GM12878 (cell line): ENCODE results near the gene NTM. TPM values are rescaled to one million over a fixed set of nuclear protein-coding genes. Genes with fewer than 3 reads are reported as not detected.

ENCODE experiments used
- ATAC-seq: fragments of 200-7000 bp; cut with Tn5 transposase; 3 replicates; pipeline ENCODE4 v1.9.1; 2020; ENCODE audit warnings: mild to moderate bottlenecking, moderate library complexity
- BruUV-seq: library from RNA; stranded (reverse); fragments of 400-500 nt; replicated peaks from 2 replicates; lab custom pipeline; 2021; lab: Mats Ljungman, UMichigan
- CTCF ChIA-PET: fragments of 300-600 bp; sonication (Branson Sonifier 250); formaldehyde crosslinking; extraction: SDS; loops from one replicate; lab custom pipeline; 2021; ENCODE audit warnings: inconsistent platforms; lab: Yijun Ruan, JAX
- POLR2A ChIA-PET: fragments of 350-600 bp; formaldehyde crosslinking; extraction: SDS; loops from one replicate; lab custom pipeline; 2021; ENCODE audit warnings: inconsistent platforms; lab: Charles Lee
- RAD21 ChIA-PET: fragments of 300-600 bp; sonication (Branson Sonifier 250); formaldehyde crosslinking; loops from one replicate; lab custom pipeline; 2023; ENCODE audit warnings: antibody characterized with exemption; ENCODE audit not compliant: unreplicated experiment; lab: Charles Lee
- SMC1A ChIA-PET: fragments of 300-600 bp; sonication (Branson Sonifier 250); formaldehyde crosslinking; loops from one replicate; lab custom pipeline; 2023; ENCODE audit not compliant: unreplicated experiment, uncharacterized antibody; lab: Charles Lee
- DNase-seq: peaks from one replicate; pipeline ENCODE4 v3.0.0-alpha.2; 2011; ENCODE audit warnings: low read depth, low spot score
- FAIRE-seq: peaks from 3 replicates; lab custom pipeline; 2011; peaks lifted over from hg19 to GRCh38; lab: Jason Lieb, UNC
- H2AFZ ChIP-seq: 2 replicates; pipeline ENCODE4 v1.6.0; 2011; ENCODE audit warnings: low read depth, low read length, control low read depth; ENCODE audit not compliant: control insufficient read depth
- H3K27ac ChIP-seq: 2 replicates; pipeline ENCODE4 v1.5.1; 2011; ENCODE audit warnings: control low read depth; ENCODE audit not compliant: control insufficient read depth, insufficient read depth
- H3K27me3 ChIP-seq, 2 experiments: replicated peaks in 1 of 2; 2 replicates each; pipeline versions ENCODE4 v1.6.0 to v1.6.1; 2011; ENCODE audit warnings: low read length in 1 of 2; ENCODE audit not compliant: control insufficient read depth in 2 of 2, insufficient read depth in 2 of 2
- H3K36me3 ChIP-seq, 2 experiments: 2 replicates each; pipeline ENCODE4 v1.5.1; 2011; ENCODE audit warnings: low read length in 1 of 2; ENCODE audit not compliant: control insufficient read depth in 2 of 2, insufficient read depth in 2 of 2
- H3K4me1 ChIP-seq: 2 replicates; pipeline ENCODE4 v1.6.1; 2011; ENCODE audit warnings: mild to moderate bottlenecking, low read length, moderate library complexity, mixed read lengths; ENCODE audit not compliant: control insufficient read depth, insufficient read depth
- H3K4me2 ChIP-seq: 2 replicates; pipeline ENCODE4 v1.6.0; 2011; ENCODE audit warnings: control low read depth; ENCODE audit not compliant: control insufficient read depth, insufficient read depth
- H3K4me3 ChIP-seq: fragments of 200-600 bp; sonication (generic); 2 replicates; pipeline ENCODE4 v1.5.1; 2016
- H3K79me2 ChIP-seq: 2 replicates; pipeline ENCODE4 v1.6.0; 2011; ENCODE audit warnings: low read length; ENCODE audit not compliant: control insufficient read depth, insufficient read depth
- H3K9ac ChIP-seq: 2 replicates; pipeline ENCODE4 v1.8.0; 2011; ENCODE audit warnings: low read length, control low read depth, mixed read lengths; ENCODE audit not compliant: control insufficient read depth, insufficient read depth
- H3K9me3 ChIP-seq: replicated peaks from 3 replicates; pipeline ENCODE4 v1.5.1; 2011; ENCODE audit warnings: mild to moderate bottlenecking, low read length; ENCODE audit not compliant: control insufficient read depth, insufficient read depth
- H4K20me1 ChIP-seq: 2 replicates; pipeline ENCODE4 v1.6.0; 2011; ENCODE audit not compliant: control insufficient read depth, insufficient read depth
- MTA2 ChIP-seq: fragments of 450-650 bp; IDR thresholded peaks from 2 replicates; pipeline ENCODE4 v1.6.1; 2016; ENCODE audit warnings: low read depth, mild to moderate bottlenecking, moderate library complexity
- SMAD5 ChIP-seq: IDR thresholded peaks from 2 replicates; pipeline ENCODE4 v1.6.1; 2016; ENCODE audit warnings: antibody characterized with exemption, low read depth
- WGBS: methylation state at CpG from one replicate; pipeline ENCODE4 v1.1.6; 2016; ENCODE audit warnings: low lambda C conversion rate; ENCODE audit not compliant: insufficient replicate concordance, insufficient coverage; ENCODE audit errors: missing lambda C conversion rate; 5-methylcytosine and 5-hydroxymethylcytosine counted together
- in situ Hi-C: fragments of 300-500 bp; cut with MboI; formaldehyde crosslinking; loops from 9 replicates; pipeline ENCODE4 v1.14.3; 2018; ENCODE audit warnings: mixed read lengths
- intact Hi-C: fragments of 100-400 bp; cut with micrococcal nuclease; formaldehyde crosslinking; loops from one replicate; pipeline ENCODE4 v1.14.2; 2022; ENCODE audit not compliant: unreplicated experiment
- polyA plus RNA-seq, 11 experiments: library from polyadenylated mRNA; depleted of rRNA in 4 of 11; unstranded in 6 of 11; stranded (reverse) in 5 of 11; fragments of >200 nt; fragmentation: Nextera tagmentation in 4 of 11; fragmentation: Illumina TruSeq in 1 of 11; extraction: Ambion mirVana in 4 of 11; extraction: Trizol in 1 of 11; gene quantifications; 1 replicate in 1 of 11; 2 replicates in 10 of 11; pipeline versions ENCODE4 v1.2.1 to v1.2.3, GENCODE V29; 2011 to 2016; ENCODE audit warnings: inconsistent platforms in 2 of 11, missing spikeins in 2 of 11, low read depth in 1 of 11
- total RNA-seq, 4 experiments: library from RNA; depleted of rRNA in 3 of 4; stranded (reverse); fragments of >200 nt in 3 of 4; fragmentation: Illumina TruSeq in 1 of 4; extraction: Trizol in 1 of 4; gene quantifications; 2 replicates each; pipeline versions ENCODE4 v1.2.1 to v1.2.3, GENCODE V29; 2013 to 2021
- TF ChIP-seq, protein P1 (sequence below): IDR thresholded peaks from 2 replicates; pipeline ENCODE4 v1.6.1; 2011; ENCODE audit warnings: low read depth, mild to moderate bottlenecking, low read length, moderate library complexity, borderline replicate concordance; ENCODE audit errors: extremely low read depth
- TF ChIP-seq, protein P2 (sequence below): fragments of 450-650 bp; IDR thresholded peaks from 2 replicates; pipeline ENCODE4 v1.6.1; 2017; ENCODE audit warnings: low read depth, mild to moderate bottlenecking, moderate library complexity

The NTM gene
- total and polyA plus RNA-seq, 10 of the 15 experiments (the other 5 are each of a cell fraction or from before 2014, with no cell fraction given): not detected

DNA sequence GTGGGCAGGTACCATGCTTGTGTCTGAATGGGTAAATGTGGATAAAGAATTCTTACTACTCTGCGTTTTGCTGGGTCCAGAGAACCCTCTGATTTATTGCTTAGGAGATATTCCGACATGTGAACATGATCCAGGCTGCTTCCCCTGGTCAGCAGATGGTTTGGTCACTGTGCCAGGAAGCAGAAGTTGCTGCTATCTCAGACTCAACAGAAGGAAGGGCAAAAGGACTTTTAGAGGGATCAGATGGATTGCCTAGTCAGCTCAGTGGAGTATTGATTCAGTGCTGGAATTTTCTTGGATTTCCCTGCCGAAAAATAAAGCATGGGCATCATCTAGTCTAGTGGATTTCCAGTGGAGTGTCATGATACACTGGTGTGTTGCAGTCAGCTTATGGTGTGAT lies 440.1 kb downstream of the NTM start (continued):
- no peak for TF ChIP-seq SMAD5
- TF ChIP-seq, protein P1, sequence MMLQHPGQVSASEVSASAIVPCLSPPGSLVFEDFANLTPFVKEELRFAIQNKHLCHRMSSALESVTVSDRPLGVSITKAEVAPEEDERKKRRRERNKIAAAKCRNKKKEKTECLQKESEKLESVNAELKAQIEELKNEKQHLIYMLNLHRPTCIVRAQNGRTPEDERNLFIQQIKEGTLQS: no peak
- TF ChIP-seq, protein P2, sequence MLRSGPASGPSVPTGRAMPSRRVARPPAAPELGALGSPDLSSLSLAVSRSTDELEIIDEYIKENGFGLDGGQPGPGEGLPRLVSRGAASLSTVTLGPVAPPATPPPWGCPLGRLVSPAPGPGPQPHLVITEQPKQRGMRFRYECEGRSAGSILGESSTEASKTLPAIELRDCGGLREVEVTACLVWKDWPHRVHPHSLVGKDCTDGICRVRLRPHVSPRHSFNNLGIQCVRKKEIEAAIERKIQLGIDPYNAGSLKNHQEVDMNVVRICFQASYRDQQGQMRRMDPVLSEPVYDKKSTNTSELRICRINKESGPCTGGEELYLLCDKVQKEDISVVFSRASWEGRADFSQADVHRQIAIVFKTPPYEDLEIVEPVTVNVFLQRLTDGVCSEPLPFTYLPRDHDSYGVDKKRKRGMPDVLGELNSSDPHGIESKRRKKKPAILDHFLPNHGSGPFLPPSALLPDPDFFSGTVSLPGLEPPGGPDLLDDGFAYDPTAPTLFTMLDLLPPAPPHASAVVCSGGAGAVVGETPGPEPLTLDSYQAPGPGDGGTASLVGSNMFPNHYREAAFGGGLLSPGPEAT: no peak

GRCh38 chr11:131811383-131811782 lies 441.0 kb downstream of the NTM start:
- Histone ChIP-seq H3K4me2 (no peak overlapping the region), H3K79me2 (no peaks in the 10 kb centered on the region), H3K4me3 (no peak overlapping the region), H3K4me1 (no peaks in the 10 kb centered on the region), H3K36me3 (no peaks in the 10 kb centered on the region), H3K9ac (no peak overlapping the region), H3K27me3 (peaks cover 0 to 2% of the 10 kb centered on the region in 2 experiments; a peak in 2 of 4 replicates), H2AFZ (no peak overlapping the region), H3K9me3 (no peaks in the 10 kb centered on the region), H3K27ac (no peak overlapping the region), H4K20me1 (no peaks in the 10 kb centered on the region)
- FAIRE-seq: no peak
- SMC1A ChIA-PET: no interaction called here
- BruUV-seq: no TSS peak
- ATAC-seq: no peak
- in situ Hi-C loops: no loop called here
- intact Hi-C loops: no loop called here
- WGBS: 29% methylated on average over 3 of the region's 3 CpGs
- no peak for DNase-seq
- TF ChIP-seq MTA2: no peak
- POLR2A ChIA-PET: no interaction called here
- CTCF ChIA-PET: no interaction called here
- RAD21 ChIA-PET: no interaction called here
